ENCODE data around the gene PLB1.

Gene PLB1

GRCh38 chr2:28564346-28564745 is 68.5 kb downstream of the PLB1 start:
- no peak for DNase-seq (ENCODE audit: low read depth)
- no peak overlapping the region for H3K4me3 ChIP-seq (ENCODE audit: low read length)
- no peak for TF ChIP-seq CTCF (conservative IDR thresholded peaks at IDR 0.05; ENCODE audit: low read depth, low read length)

- DNase-seq (ENCODE audit: low read depth), result no peak
- no peak for TF ChIP-seq CTCF (conservative IDR thresholded peaks at IDR 0.05; ENCODE audit: low read depth, low read length)
- H3K4me3 ChIP-seq (ENCODE audit: low read length), result no peak overlapping the region
Measured at GRCh38 chr2:28565033-28565432, 69.2 kb downstream of the PLB1 start.

GRCh38 chr2:28565720-28566295 is 69.9 kb downstream of the PLB1 start:
- no peak overlapping the region for H3K4me3 ChIP-seq (ENCODE audit: low read length)
- TF ChIP-seq CTCF (conservative IDR thresholded peaks at IDR 0.05; ENCODE audit: low read depth, low read length), result no peak
- no peak for DNase-seq (ENCODE audit: low read depth)

GRCh38 chr2:28566521-28567041 is 70.7 kb downstream of the PLB1 start:
- peak overlapping the region; percentile 68 for H3K4me3 ChIP-seq (ENCODE audit: low read length)
- peak; percentile 98 for TF ChIP-seq CTCF (conservative IDR thresholded peaks at IDR 0.05; ENCODE audit: low read depth, low read length)
- peak; percentile 23 for DNase-seq (ENCODE audit: low read depth)

- DNase-seq (ENCODE audit: low read depth), result no peak
- no peak for TF ChIP-seq CTCF (conservative IDR thresholded peaks at IDR 0.05; ENCODE audit: low read depth, low read length)
- H3K4me3 ChIP-seq (ENCODE audit: low read length), result peak overlapping the region; percentile 68
Measured at GRCh38 chr2:28567061-28567471, 71.2 kb downstream of the PLB1 start.

- no peak overlapping the region for H3K4me3 ChIP-seq (ENCODE audit: low read length)
- no peak for TF ChIP-seq CTCF (conservative IDR thresholded peaks at IDR 0.05; ENCODE audit: low read depth, low read length)
- no peak for DNase-seq (ENCODE audit: low read depth)
Measured at GRCh38 chr2:28568036-28568435, 72.2 kb downstream of the PLB1 start.

GRCh38 chr2:28568533-28568932 is 72.7 kb downstream of the PLB1 start:
- TF ChIP-seq CTCF (conservative IDR thresholded peaks at IDR 0.05; ENCODE audit: low read depth, low read length), result no peak
- no peak overlapping the region for H3K4me3 ChIP-seq (ENCODE audit: low read length)
- no peak for DNase-seq (ENCODE audit: low read depth)

Measured in retinal pigment epithelial cell (primary cell).